GM19351 (cell line): ENCODE results near the gene FAF1.
A peak's percentile ranks its signal among the peaks of the same experiment; 100 is the strongest.

Source experiments
- ATAC-seq: cut with Tn5 transposase; IDR thresholded peaks from one replicate; pipeline ENCODE4 v1.9.1; 2021; ENCODE audit warnings: mild to moderate bottlenecking, moderate library complexity; ENCODE audit not compliant: unreplicated experiment

The FAF1 gene

GRCh38 chr1:50658459-50659076 is 301.5 kb downstream of the FAF1 start:
- ATAC-seq: no peak

- ATAC-seq: no peak
Observed at GRCh38 chr1:50656931-50657330, 303.1 kb downstream of the FAF1 start.

- no peak for ATAC-seq
Observed at GRCh38 chr1:50651476-50652263, 308.4 kb downstream of the FAF1 start.

GRCh38 chr1:50646526-50646925 is 313.5 kb downstream of the FAF1 start:
- ATAC-seq: no peak

GRCh38 chr1:50645139-50645538 is 314.9 kb downstream of the FAF1 start:
- ATAC-seq: no peak

GRCh38 chr1:50644447-50645105 is 315.5 kb downstream of the FAF1 start:
- no peak for ATAC-seq

- ATAC-seq: no peak
Observed at GRCh38 chr1:50637460-50637859, 322.6 kb downstream of the FAF1 start.

- no peak for ATAC-seq
Observed at GRCh38 chr1:50634251-50634650, 325.8 kb downstream of the FAF1 start.

- no peak for ATAC-seq
Observed at GRCh38 chr1:50633465-50633864, 326.6 kb downstream of the FAF1 start.

GRCh38 chr1:50631161-50631560 is 328.9 kb downstream of the FAF1 start:
- ATAC-seq: no peak

GRCh38 chr1:50622259-50622658 is 337.8 kb downstream of the FAF1 start:
- no peak for ATAC-seq

GRCh38 chr1:50620680-50621329 is 339.3 kb downstream of the FAF1 start:
- ATAC-seq: no peak

GRCh38 chr1:50615036-50615750 is 344.9 kb downstream of the FAF1 start:
- ATAC-seq: no peak

GRCh38 chr1:50611675-50612074 is 348.4 kb downstream of the FAF1 start:
- no peak for ATAC-seq

GRCh38 chr1:50610563-50610962 is 349.5 kb downstream of the FAF1 start:
- peak; percentile 73 for ATAC-seq

GRCh38 chr1:50609508-50609907 is 350.6 kb downstream of the FAF1 start:
- ATAC-seq: no peak

- ATAC-seq: peak; percentile 42
Observed at GRCh38 chr1:50605186-50605875, 354.7 kb downstream of the FAF1 start.

GRCh38 chr1:50604580-50604979 is 355.5 kb downstream of the FAF1 start:
- no peak for ATAC-seq

- ATAC-seq: no peak
Observed at GRCh38 chr1:50603274-50604271, 356.5 kb downstream of the FAF1 start.
